ENCODE measurements around the gene ARMH2.

Gene ARMH2

GRCh38 chr6:24749297-24749696 lies 49.4 kb downstream of the ARMH2 start:
- Histone ChIP-seq H3K9ac (no peak overlapping the region), H3K4me2 (ENCODE audit: low read length) (no peak overlapping the region), H2AFZ (no peak overlapping the region), H3K36me3 (ENCODE audit: control insufficient read depth, insufficient read depth, low read length) (no peaks in the 10 kb centered on the region), H3K27ac (no peak overlapping the region), H3K4me1 (no peaks in the 10 kb centered on the region), H3K9me3 (ENCODE audit: control insufficient read depth, low read length) (no peaks in the 10 kb centered on the region), H3K27me3 (ENCODE audit: control insufficient read depth, insufficient read depth, low read length) (no peaks in the 10 kb centered on the region), H3K79me2 (no peaks in the 10 kb centered on the region), H3K4me3 (ENCODE audit: low read depth, low read length) (no peak overlapping the region)
- TF ChIP-seq CTCF (IDR thresholded peaks at IDR 0.05): no peak
